Ovary (tissue), 9 donors: ENCODE data around the gene SLA2. TPM values are rescaled to one million over a fixed set of nuclear protein-coding genes. Genes with fewer than 3 reads are reported as not detected.
"Not testable (repeated sequence)": the region's sequence is repeated elsewhere in the genome, so short reads cannot be mapped to it uniquely, and the experiment has no call there.

Source experiments
- DNase-seq, 5 donors: peaks; one replicate each; pipeline ENCODE4 v3.0.0-alpha.2; 2019 to 2020
- H3K27ac ChIP-seq, 2 donors: fragments of 200-600 bp; one replicate each; pipeline versions ENCODE4 v1.5.1 to v1.8.0; 2019 to 2022
- H3K27me3 ChIP-seq: fragments of 200-600 bp; one replicate; pipeline ENCODE4 v1.8.0; 2022
- H3K36me3 ChIP-seq: fragments of 200-600 bp; sonication (generic); one replicate; pipeline ENCODE4 v1.5.1; 2019
- H3K4me1 ChIP-seq: one replicate; pipeline ENCODE4 v1.8.1; 2013; ENCODE audit warnings: mild to moderate bottlenecking, moderate library complexity; ENCODE audit not compliant: insufficient read depth
- H3K4me3 ChIP-seq: fragments of 200-600 bp; sonication (generic); one replicate; pipeline ENCODE4 v1.5.1; 2017
- H3K9me3 ChIP-seq, 2 donors: fragments of 200-600 bp in 1 of 2; sonication (generic) in 1 of 2; one replicate each; pipeline versions ENCODE4 v1.5.1 to v1.8.1; 2013 to 2019; ENCODE audit warnings: mild to moderate bottlenecking in 1 of 2, moderate library complexity in 1 of 2
- EP300 ChIP-seq: sonication (generic); formaldehyde crosslinking; IDR thresholded peaks from one replicate; pipeline ENCODE4 v1.6.1; 2017; ENCODE audit warnings: antibody characterized with exemption
- POLR2A ChIP-seq: fragments of 450-650 bp; IDR thresholded peaks from one replicate; pipeline ENCODE4 v1.6.1; 2017; ENCODE audit warnings: antibody characterized with exemption, mild to moderate bottlenecking, moderate library complexity
- WGBS, 3 donors: extraction: QIAGEN DNeasy Blood & Tissue Kit in 1 of 3; methylation state at CpG; one replicate each; pipeline versions ENCODE4 v1.1.5 to v1.1.7; 2013 to 2017; 5-methylcytosine and 5-hydroxymethylcytosine counted together
- intact Hi-C, 4 donors: fragments of 100-400 bp; cut with DNase I; formaldehyde crosslinking; loops; one replicate each; pipeline versions ENCODE4 v1.11.0 to v1.15.1; 2022 to 2023
- polyA plus RNA-seq, 2 donors: library from polyadenylated mRNA; stranded (reverse); fragments of 200-250 nt in 1 of 2; fragments of 350-450 nt in 1 of 2; fragmentation: Illumina TruSeq in 1 of 2; extraction: RNeasy Lipid Tissue Mini Kit (QIAGEN cat#74804) in 1 of 2; gene quantifications; one replicate each; pipeline ENCODE4 v1.2.3, GENCODE V29; 2013 to 2014
- total RNA-seq, 7 donors: library from RNA; depleted of rRNA in 2 of 7; stranded (reverse); fragments of >200 nt in 2 of 7; fragmentation: NEBNext Ultra II Directional in 3 of 7; extraction: Animal tissue kit (Norgen Biotek cat#: 25700) in 3 of 7; gene quantifications; one replicate each; pipeline versions ENCODE4 v1.1.0 to v1.2.4, GENCODE V29; 2016 to 2023
- TF ChIP-seq, protein P1 (sequence below), 3 donors: fragments of 450-650 bp in 2 of 3; fragments of 200-600 bp in 1 of 3; IDR thresholded peaks; one replicate each; pipeline versions ENCODE4 v1.5.1 to v1.8.0; 2016 to 2022; ENCODE audit warnings: antibody characterized with exemption in 3 of 3, mild to moderate bottlenecking in 1 of 3
- donor health status: DM: no; HTN: no; CAD: no; lungs with moderate emphysema.
- donor health status: DM: no; HTN: no; CAD: no.
- donor health status: Bipolar disorder and iron deficiency.
- donor health status: DM: yes; HTN: yes; CAD: no.
- donor health status: DM: no; HTN: no; CAD: no.
- donor health status: DM: yes; HTN: yes; CAD: no.

SLA2 gene
- total and polyA plus RNA-seq, 9 donors, result 0.10 to 1.1 (median 0.29) TPM; not detected in 1

DNA sequence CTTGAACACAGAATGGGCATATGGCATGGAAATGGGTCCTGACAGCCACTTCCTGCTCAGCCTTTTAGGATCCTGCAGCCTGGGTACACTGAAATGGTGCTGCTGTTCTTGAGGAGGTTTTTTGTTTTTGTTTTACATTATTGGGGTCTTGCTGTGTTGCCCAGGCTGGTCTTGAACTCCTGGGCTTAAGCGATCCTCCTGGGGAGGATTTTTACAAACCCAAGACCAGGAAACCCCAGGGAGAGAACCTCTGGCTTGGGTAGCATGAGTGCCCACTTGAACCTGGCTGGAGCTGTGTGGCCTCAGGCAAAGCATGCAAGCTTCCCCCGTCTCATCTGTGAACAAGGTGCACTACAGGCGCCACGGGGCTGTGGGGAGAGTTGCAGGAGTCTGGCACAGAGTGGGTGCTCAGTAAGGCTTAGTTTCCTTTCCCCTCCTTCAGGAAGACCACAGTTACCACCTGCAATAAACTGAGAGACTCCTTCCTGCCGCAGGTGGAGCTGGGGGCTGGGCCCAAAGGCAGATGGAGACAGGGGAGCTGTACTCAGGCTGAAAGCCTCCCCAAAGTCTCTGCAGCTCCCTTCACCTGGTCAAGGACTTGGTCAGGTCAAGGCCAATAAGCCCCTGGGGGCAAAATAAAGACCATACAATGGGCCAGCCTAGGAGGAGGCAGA, 1.8 kb downstream of the SLA2 start:
- intact Hi-C loops, result no loop called here
- no peak overlapping the region for H3K27ac ChIP-seq
- no peaks in the 10 kb centered on the region for H3K27me3 ChIP-seq
- 67 to 71% (median 69%) methylated on average over 5 of the region's 5 CpGs for WGBS, 3 donors
- DNase-seq, result peak in 1 of 5 donors; percentile 9
- H3K4me3 ChIP-seq, result no peak overlapping the region
- no peaks in the 10 kb centered on the region for H3K4me1 ChIP-seq
- TF ChIP-seq, protein P1, sequence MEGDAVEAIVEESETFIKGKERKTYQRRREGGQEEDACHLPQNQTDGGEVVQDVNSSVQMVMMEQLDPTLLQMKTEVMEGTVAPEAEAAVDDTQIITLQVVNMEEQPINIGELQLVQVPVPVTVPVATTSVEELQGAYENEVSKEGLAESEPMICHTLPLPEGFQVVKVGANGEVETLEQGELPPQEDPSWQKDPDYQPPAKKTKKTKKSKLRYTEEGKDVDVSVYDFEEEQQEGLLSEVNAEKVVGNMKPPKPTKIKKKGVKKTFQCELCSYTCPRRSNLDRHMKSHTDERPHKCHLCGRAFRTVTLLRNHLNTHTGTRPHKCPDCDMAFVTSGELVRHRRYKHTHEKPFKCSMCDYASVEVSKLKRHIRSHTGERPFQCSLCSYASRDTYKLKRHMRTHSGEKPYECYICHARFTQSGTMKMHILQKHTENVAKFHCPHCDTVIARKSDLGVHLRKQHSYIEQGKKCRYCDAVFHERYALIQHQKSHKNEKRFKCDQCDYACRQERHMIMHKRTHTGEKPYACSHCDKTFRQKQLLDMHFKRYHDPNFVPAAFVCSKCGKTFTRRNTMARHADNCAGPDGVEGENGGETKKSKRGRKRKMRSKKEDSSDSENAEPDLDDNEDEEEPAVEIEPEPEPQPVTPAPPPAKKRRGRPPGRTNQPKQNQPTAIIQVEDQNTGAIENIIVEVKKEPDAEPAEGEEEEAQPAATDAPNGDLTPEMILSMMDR (IDR thresholded peaks at IDR 0.05), result no peak
- no peaks in the 10 kb centered on the region for H3K9me3 ChIP-seq
- no peaks in the 10 kb centered on the region for H3K36me3 ChIP-seq

DNA sequence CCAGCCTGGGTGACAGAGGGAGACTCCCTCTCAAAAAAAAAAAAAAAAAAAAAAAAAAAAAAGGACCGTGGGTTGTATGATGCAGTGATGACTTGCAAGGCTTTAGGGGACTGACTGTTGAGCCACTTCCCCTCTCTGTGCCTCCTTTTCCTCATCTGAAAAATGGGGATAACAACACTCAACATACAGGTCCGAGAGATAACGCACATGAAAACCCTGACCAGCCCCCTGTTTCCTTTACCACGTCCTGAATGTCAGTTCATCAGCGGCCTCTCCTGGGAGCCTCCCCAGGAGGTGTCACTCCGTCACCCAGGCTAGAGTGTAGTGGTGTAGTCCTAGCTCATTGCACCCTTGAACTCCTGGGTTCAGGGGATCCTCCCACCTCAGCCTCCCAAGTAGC, 3.9 kb downstream of the SLA2 start:
- H3K27ac ChIP-seq, result no peak overlapping the region
- intact Hi-C loops, result no loop called here
- WGBS, 3 donors, result 83 to 85% (median 84%) methylated on average over 6 of the region's 6 CpGs
- no peaks in the 10 kb centered on the region for H3K27me3 ChIP-seq
- no peaks in the 10 kb centered on the region for H3K4me1 ChIP-seq
- TF ChIP-seq EP300 (no peak), POLR2A (no peak)
- TF ChIP-seq, protein P1 (IDR thresholded peaks at IDR 0.05), result no peak
- no peak overlapping the region for H3K4me3 ChIP-seq
- DNase-seq, result no peak
- no peaks in the 10 kb centered on the region for H3K9me3 ChIP-seq
- no peaks in the 10 kb centered on the region for H3K36me3 ChIP-seq

- 83 to 87% (median 84%) methylated on average over 3 of the region's 3 CpGs for WGBS, 3 donors
- no peaks in the 10 kb centered on the region for H3K4me1 ChIP-seq
- H3K27me3 ChIP-seq, result no peaks in the 10 kb centered on the region
- no peak overlapping the region for H3K27ac ChIP-seq
- DNase-seq, result no peak
- no peaks in the 10 kb centered on the region for H3K9me3 ChIP-seq
- no peaks in the 10 kb centered on the region for H3K36me3 ChIP-seq
- intact Hi-C loops, result no loop called here
- H3K4me3 ChIP-seq, result no peak overlapping the region
- TF ChIP-seq, protein P1 (IDR thresholded peaks at IDR 0.05), result no peak
- TF ChIP-seq POLR2A, result no peak
- no peak for TF ChIP-seq EP300
Observed at GRCh38 chr20:36641506-36641843, 4.5 kb downstream of the SLA2 start.

DNA sequence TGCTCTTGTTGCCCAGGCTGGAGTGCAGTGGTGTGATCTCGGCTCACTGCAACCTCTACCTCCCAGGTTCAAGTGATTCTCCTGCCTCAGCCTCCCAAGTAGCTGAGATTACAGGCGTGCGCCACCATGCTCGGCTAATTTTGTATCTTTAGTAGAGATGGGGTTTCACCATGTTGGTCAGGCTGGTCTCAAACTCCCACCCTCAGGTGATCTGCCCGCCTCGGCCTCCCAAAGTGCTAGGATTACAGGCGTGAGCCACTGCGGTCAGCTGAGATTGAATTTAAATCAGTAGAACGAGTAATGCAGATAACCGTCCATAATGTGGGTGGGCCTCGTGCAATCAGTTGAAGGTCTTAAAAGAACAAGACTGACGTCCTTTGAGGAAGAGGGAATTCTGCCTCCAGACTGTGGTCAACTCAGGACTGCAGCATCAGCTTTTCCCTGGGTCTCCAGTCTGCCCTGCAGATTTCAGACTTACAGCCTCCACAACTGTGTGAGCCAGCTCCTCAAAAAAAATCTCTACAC, 7.1 kb downstream of the SLA2 start:
- H3K9me3 ChIP-seq, H3K27me3 ChIP-seq, intact Hi-C loops, H3K36me3 ChIP-seq, H3K27ac ChIP-seq, DNase-seq, H3K4me3 ChIP-seq, H3K4me1 ChIP-seq: not testable (repeated sequence)
- WGBS, 3 donors, result 93 to 94% (median 93%) methylated on average over 12 of the region's 12 CpGs

DNA sequence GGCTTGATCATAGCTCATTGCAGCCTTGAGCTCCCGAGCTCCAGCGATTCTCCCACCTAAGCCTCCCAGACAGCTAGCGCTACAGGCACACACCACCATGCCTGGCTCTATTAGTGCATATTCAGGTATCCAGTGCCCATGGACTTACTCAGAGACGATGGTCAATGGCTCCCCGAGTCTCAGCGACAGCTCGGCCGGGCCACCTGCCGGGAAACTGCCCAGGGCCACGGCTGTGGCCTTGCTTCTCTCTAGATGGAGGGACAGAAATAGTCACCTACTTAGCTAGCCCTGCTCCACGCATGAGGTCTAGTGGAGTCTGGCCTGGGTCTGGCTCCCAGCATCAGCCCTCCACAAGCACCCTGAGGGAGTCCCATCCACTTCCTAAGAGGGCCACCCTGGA, 11.7 kb downstream of the SLA2 start:
- Histone ChIP-seq H3K9me3 (no peaks in the 10 kb centered on the region), H3K27me3 (no peaks in the 10 kb centered on the region), H3K36me3 (no peaks in the 10 kb centered on the region), H3K4me3 (no peak overlapping the region), H3K4me1 (no peaks in the 10 kb centered on the region), H3K27ac (no peak overlapping the region)
- no peak for DNase-seq
- TF ChIP-seq, protein P1 (IDR thresholded peaks at IDR 0.05), result no peak
- TF ChIP-seq POLR2A, result no peak
- TF ChIP-seq EP300, result no peak
- intact Hi-C loops, result no loop called here
- WGBS, 3 donors, result 92 to 95% (median 93%) methylated on average over 11 of the region's 11 CpGs
